Left cardiac atrium (tissue), 4 donors: Measurements from ENCODE around the gene REX1BD. TPM values are rescaled to one million over a fixed set of nuclear protein-coding genes. Genes with fewer than 3 reads are reported as not detected.
A peak's percentile ranks its signal among the peaks of the same experiment; 100 is the strongest.
"Not testable (repeated sequence)": the region's sequence is repeated elsewhere in the genome, so short reads cannot be mapped to it uniquely, and the experiment has no call there.

Source experiments
- ATAC-seq, 2 donors: fragments of 200-7000 bp; cut with Tn5 transposase; one replicate each; pipeline ENCODE4 v1.9.1; 2020; ENCODE audit warnings: mild to moderate bottlenecking in 2 of 2, moderate library complexity in 2 of 2
- DNase-seq: peaks from one replicate; pipeline ENCODE4 v3.0.0-alpha.2; 2020
- intact Hi-C, 2 donors: fragments of 100-400 bp; cut with DNase I; formaldehyde crosslinking; loops; one replicate each; pipeline versions ENCODE4 v1.14.1 to v1.15.1; 2022 to 2023
- long read RNA-seq: library from polyadenylated mRNA; unstranded; transcript quantifications from one replicate; pipeline ENCODE4 v2.0.0, GENCODE V29; 2021
- total RNA-seq, 2 donors: library from RNA; stranded (reverse); fragmentation: NEBNext Ultra II Directional; extraction: Animal tissue kit (Norgen Biotek cat#: 25700); gene quantifications; one replicate each; pipeline ENCODE4 v1.2.1, GENCODE V29; 2021
- donor health status: DM: no; HTN: yes; CAD: no.
- donor health status: DM: no; HTN: yes; CAD: no; lungs with severe emphysema.
- donor health status: DM: yes; HTN: yes; CAD: no.
- donor health status: Dilated cardiomyopathy.

Gene REX1BD
- 10 to 100 TPM; 65.3 to 76.0 TPM for total RNA-seq
- long read RNA-seq, transcript REX1BD-201 (5 exons, 839 nt): major isoform, 12 of 32 reads
- long read RNA-seq, transcript REX1BD-205 (4 exons, 1,081 nt): minor isoform, 8 of 32 reads
- long read RNA-seq, partial matches to known transcripts: 7 of 32 reads
- long read RNA-seq, other reads (novel, unspliced or antisense): 0 of 32 reads

- peak; percentile 91 to 93 for ATAC-seq
- intact Hi-C loops: no loop called here
- DNase-seq: peak; percentile 91
Measured at GRCh38 chr19:18588611-18589379, at the start of gene REX1BD. TSS of gene REX1BD (plus strand) at chr19:18588798. CDS start at chr19:18588802, 4 bp downstream.

- intact Hi-C loops: no loop called here
- DNase-seq (no peak), ATAC-seq (no peak)
Measured at GRCh38 chr19:18539372-18539771, 49.2 kb upstream of the REX1BD start.

- ATAC-seq, intact Hi-C loops, DNase-seq: not testable (repeated sequence)
Measured at GRCh38 chr19:18540200-18540599, 48.4 kb upstream of the REX1BD start.

GRCh38 chr19:18541258-18541991 lies 47.2 kb upstream of the REX1BD start:
- intact Hi-C loops: no loop called here
- DNase-seq (no peak), ATAC-seq (no peak)

GRCh38 chr19:18541992-18542940 lies 46.3 kb upstream of the REX1BD start:
- no peak for ATAC-seq
- no peak for DNase-seq
- intact Hi-C loops: no loop called here

- DNase-seq (peak; percentile 96), ATAC-seq (peak; percentile 98 to 99)
- intact Hi-C loops: no loop called here
Measured at GRCh38 chr19:18542941-18543813, 45.4 kb upstream of the REX1BD start, which contains the start of gene FKBP8. TSS of gene FKBP8 (minus strand) at chr19:18543573. CDS start at chr19:18541970, 1,603 bp downstream.

- DNase-seq (no peak), ATAC-seq (peak; percentile 31 to 81)
- intact Hi-C loops: no loop called here
Measured at GRCh38 chr19:18543814-18544475, 44.7 kb upstream of the REX1BD start.

GRCh38 chr19:18551631-18552030 lies 37.0 kb upstream of the REX1BD start:
- intact Hi-C loops: no loop called here
- no peak for ATAC-seq
- no peak for DNase-seq

- intact Hi-C loops: no loop called here
- ATAC-seq (peak; percentile 99), DNase-seq (peak; percentile 99)
Measured at GRCh38 chr19:18557411-18558201, 31.0 kb upstream of the REX1BD start, which contains the start of gene KXD1. TSS of gene KXD1 (plus strand) at chr19:18557870. CDS start at chr19:18562057, 4,187 bp downstream.

GRCh38 chr19:18558202-18558555 lies 30.4 kb upstream of the REX1BD start:
- ATAC-seq (peak in 1 of 2 donors; percentile 1), DNase-seq (no peak)
- intact Hi-C loops: no loop called here

GRCh38 chr19:18558604-18559003 lies 30.0 kb upstream of the REX1BD start:
- DNase-seq: no peak
- intact Hi-C loops: no loop called here
- no peak for ATAC-seq

GRCh38 chr19:18559685-18560084 lies 28.9 kb upstream of the REX1BD start:
- intact Hi-C loops: loop anchor here in 1 of 2 donors (10.0 kb wide), 1 partner anchor 95 kb away; no protein-coding TSS in a partner anchor
- no peak for DNase-seq

GRCh38 chr19:18562086-18562485 lies 26.5 kb upstream of the REX1BD start:
- intact Hi-C loops: loop anchor here in 1 of 2 donors (10.0 kb wide), 1 partner anchor 97 kb away; no protein-coding TSS in a partner anchor
- ATAC-seq: peak; percentile 28 to 33
- DNase-seq: peak; percentile 83

More at GRCh38 chr19:18559685-18560084, 28.9 kb upstream of the REX1BD start:
- no peak for ATAC-seq

GRCh38 chr19:18566953-18567352 lies 21.6 kb upstream of the REX1BD start:
- intact Hi-C loops: loop anchor here in 1 of 2 donors (10.0 kb wide), 1 partner anchor 102 kb away; no protein-coding TSS in a partner anchor
- ATAC-seq: no peak
- no peak for DNase-seq

- intact Hi-C loops: loop anchor here in 1 of 2 donors (10.0 kb wide), 1 partner anchor 104 kb away; no protein-coding TSS in a partner anchor
- ATAC-seq (no peak), DNase-seq (no peak)
Measured at GRCh38 chr19:18568367-18568766, 20.2 kb upstream of the REX1BD start.
